NB4 (cell line): Measurements from ENCODE around the gene KIRREL3.

Experiments used
- CTCF ChIP-seq: IDR thresholded peaks from one replicate; pipeline ENCODE4 v1.5.1; 2012; ENCODE audit warnings: low read depth, low read length
- MAX ChIP-seq: IDR thresholded peaks from 2 replicates; pipeline ENCODE4 v1.6.1; 2011; ENCODE audit warnings: low read depth, low read length
- MYC ChIP-seq: IDR thresholded peaks from 2 replicates; pipeline ENCODE4 v1.6.1; 2011; ENCODE audit warnings: low read depth, low read length
- POLR2A ChIP-seq: IDR thresholded peaks from 2 replicates; pipeline ENCODE4 v1.6.1; 2011; ENCODE audit warnings: mild to moderate bottlenecking; ENCODE audit not compliant: insufficient read length; ENCODE audit errors: extremely low read depth

- TF ChIP-seq CTCF (no peak), POLR2A (no peak), MAX (no peak), MYC (no peak)
These were observed 568.5 kb downstream of the KIRREL3 start for GRCh38 chr11:126432065-126432461.
